K562 (cell line): ENCODE data around the gene KMT2E. TPM values are rescaled to one million over a fixed set of nuclear protein-coding genes. Genes with fewer than 3 reads are reported as not detected.
A peak's percentile ranks its signal among the peaks of the same experiment; 100 is the strongest.

Source experiments
- BMI1 ChIP-seq: fragments of 150-350 bp; IDR thresholded peaks from 2 replicates; pipeline ENCODE4 v1.6.1; 2014; ENCODE audit warnings: low read length
- JUN ChIP-seq, 2 experiments: sonication (generic) in 1 of 2; formaldehyde crosslinking in 1 of 2; IDR thresholded peaks; 2 replicates each; pipeline versions ENCODE4 v1.6.1 to v1.8.0; 2012 to 2022; ENCODE audit warnings: borderline replicate concordance in 2 of 2, mild to moderate bottlenecking in 2 of 2, improper control_type of control experiment in 1 of 2, low read depth in 1 of 2, low read length in 1 of 2, missing genetic modification reagents in 1 of 2
- LCOR ChIP-seq: sonication (generic); formaldehyde crosslinking; IDR thresholded peaks from 2 replicates; pipeline ENCODE4 v1.8.0; 2022; ENCODE audit warnings: mild to moderate bottlenecking, missing genetic modification reagents
- NCOA1 ChIP-seq: fragments of 450-650 bp; IDR thresholded peaks from 2 replicates; pipeline ENCODE4 v1.6.1; 2016; ENCODE audit warnings: low read depth
- NR2C2 ChIP-seq, 2 experiments: fragments of 200-800 bp in 1 of 2; sonication (Bioruptor generic) in 1 of 2; sonication (generic) in 1 of 2; formaldehyde crosslinking in 1 of 2; IDR thresholded peaks; 2 replicates each; pipeline versions ENCODE4 v1.6.1 to v1.8.0; 2016 to 2022; ENCODE audit warnings: mild to moderate bottlenecking in 1 of 2, missing compliant biosample characterization in 1 of 2, missing genetic modification characterization in 1 of 2, missing genetic modification reagents in 1 of 2
- RBM17 ChIP-seq: fragments of 200-400 bp; formaldehyde crosslinking; IDR thresholded peaks from 2 replicates; pipeline ENCODE4 v1.6.1; 2017; ENCODE audit warnings: low read depth, mild to moderate bottlenecking, low read length, borderline replicate concordance
- RBM39 ChIP-seq: fragments of 200-400 bp; formaldehyde crosslinking; optimal IDR thresholded peaks from 2 replicates; pipeline ENCODE3; 2018; ENCODE audit warnings: low read depth, low read length
- TAF15 ChIP-seq: fragments of 200-400 bp; formaldehyde crosslinking; IDR thresholded peaks from 2 replicates; pipeline ENCODE4 v1.6.1; 2017; ENCODE audit warnings: mild to moderate bottlenecking, low read depth, low read length, moderate library complexity
- TCF7L2 ChIP-seq: fragments of 150-350 bp; IDR thresholded peaks from 2 replicates; pipeline ENCODE4 v1.6.1; 2016; ENCODE audit warnings: low read depth, mild to moderate bottlenecking, low read length, moderate library complexity
- TRIM25 ChIP-seq: fragments of 450-650 bp; IDR thresholded peaks from 2 replicates; pipeline ENCODE4 v1.7.0; 2016; ENCODE audit warnings: borderline replicate concordance
- TSHZ1 ChIP-seq: fragments of 250-450 bp; sonication (Bioruptor Pico); IDR thresholded peaks from 2 replicates; pipeline ENCODE4 v1.4.0; 2020; ENCODE audit warnings: mild to moderate bottlenecking, moderate library complexity
- ZBTB1 ChIP-seq: sonication (generic); formaldehyde crosslinking; IDR thresholded peaks from 2 replicates; pipeline ENCODE4 v1.8.1; 2023; ENCODE audit warnings: missing genetic modification reagents, low read depth, mild to moderate bottlenecking, borderline replicate concordance
- ZNF764 ChIP-seq: fragments of 250-450 bp; sonication (Bioruptor Pico); IDR thresholded peaks from 2 replicates; pipeline ENCODE4 v1.4.0; 2020; ENCODE audit warnings: low read depth, mild to moderate bottlenecking, moderate library complexity
- polyA plus RNA-seq, 8 experiments: library from polyadenylated mRNA; depleted of rRNA in 4 of 8; stranded (reverse) in 5 of 8; unstranded in 3 of 8; fragments of >200 nt; fragmentation: Nextera tagmentation in 2 of 8; fragmentation: Illumina TruSeq in 1 of 8; extraction: Ambion mirVana in 2 of 8; extraction: Trizol in 1 of 8; gene quantifications; 2 replicates each; pipeline versions ENCODE4 v1.2.1 to v1.2.3, GENCODE V29; 2011 to 2014; ENCODE audit warnings: inconsistent platforms in 1 of 8, missing spikeins in 1 of 8
- total RNA-seq, 7 experiments: library from RNA; depleted of rRNA in 6 of 7; stranded (reverse); fragments of >200 nt in 6 of 7; fragmentation: Illumina TruSeq in 2 of 7; extraction: Trizol in 2 of 7; gene quantifications; 2 replicates each; pipeline versions ENCODE4 v1.2.1 to v1.2.3, GENCODE V29; 2011 to 2021; ENCODE audit warnings: low replicate concordance in 1 of 7
- TF ChIP-seq, protein P1 (sequence below), 2 experiments: IDR thresholded peaks; 2 replicates each; pipeline ENCODE4 v1.6.1; 2012; ENCODE audit warnings: improper control_type of control experiment in 2 of 2, low read depth in 2 of 2, low read length in 2 of 2, borderline replicate concordance in 1 of 2
- TF ChIP-seq, protein P2 (sequence below): fragments of 200-800 bp; sonication (Bioruptor generic); IDR thresholded peaks from 2 replicates; pipeline ENCODE4 v1.6.1; 2017; ENCODE audit warnings: missing genetic modification characterization, missing compliant biosample characterization

Gene KMT2E
- total and polyA plus RNA-seq, 9 of the 15 experiments (the other 6 are each of a cell fraction or from before 2014, with no cell fraction given): 8.9 to 55.3 (median 38.1) TPM

- TF ChIP-seq JUN (IDR thresholded peaks at IDR 0.05; ENCODE audit: borderline replicate concordance, low read depth, low read length): peak; percentile 34; the same call in 1 of the 2 replicates
- TF ChIP-seq JUN (CRISPR knock-in tag; IDR thresholded peaks at IDR 0.05; ENCODE audit: borderline replicate concordance): no peak
- TF ChIP-seq, protein P1, sequence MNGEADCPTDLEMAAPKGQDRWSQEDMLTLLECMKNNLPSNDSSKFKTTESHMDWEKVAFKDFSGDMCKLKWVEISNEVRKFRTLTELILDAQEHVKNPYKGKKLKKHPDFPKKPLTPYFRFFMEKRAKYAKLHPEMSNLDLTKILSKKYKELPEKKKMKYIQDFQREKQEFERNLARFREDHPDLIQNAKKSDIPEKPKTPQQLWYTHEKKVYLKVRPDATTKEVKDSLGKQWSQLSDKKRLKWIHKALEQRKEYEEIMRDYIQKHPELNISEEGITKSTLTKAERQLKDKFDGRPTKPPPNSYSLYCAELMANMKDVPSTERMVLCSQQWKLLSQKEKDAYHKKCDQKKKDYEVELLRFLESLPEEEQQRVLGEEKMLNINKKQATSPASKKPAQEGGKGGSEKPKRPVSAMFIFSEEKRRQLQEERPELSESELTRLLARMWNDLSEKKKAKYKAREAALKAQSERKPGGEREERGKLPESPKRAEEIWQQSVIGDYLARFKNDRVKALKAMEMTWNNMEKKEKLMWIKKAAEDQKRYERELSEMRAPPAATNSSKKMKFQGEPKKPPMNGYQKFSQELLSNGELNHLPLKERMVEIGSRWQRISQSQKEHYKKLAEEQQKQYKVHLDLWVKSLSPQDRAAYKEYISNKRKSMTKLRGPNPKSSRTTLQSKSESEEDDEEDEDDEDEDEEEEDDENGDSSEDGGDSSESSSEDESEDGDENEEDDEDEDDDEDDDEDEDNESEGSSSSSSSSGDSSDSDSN (IDR thresholded peaks at IDR 0.05; ENCODE audit: borderline replicate concordance in 1 of 2, low read depth in 2 of 2, low read length in 2 of 2): 0 out of 4 replicates have a peak, but pooled peaks of 1 of the 2 experiments have one; percentile 47
- 0 out of 2 replicates have a peak, but pooled peaks have one; percentile 26 for TF ChIP-seq NCOA1
- TF ChIP-seq RBM39: peak; percentile 27
- TF ChIP-seq, protein P2, sequence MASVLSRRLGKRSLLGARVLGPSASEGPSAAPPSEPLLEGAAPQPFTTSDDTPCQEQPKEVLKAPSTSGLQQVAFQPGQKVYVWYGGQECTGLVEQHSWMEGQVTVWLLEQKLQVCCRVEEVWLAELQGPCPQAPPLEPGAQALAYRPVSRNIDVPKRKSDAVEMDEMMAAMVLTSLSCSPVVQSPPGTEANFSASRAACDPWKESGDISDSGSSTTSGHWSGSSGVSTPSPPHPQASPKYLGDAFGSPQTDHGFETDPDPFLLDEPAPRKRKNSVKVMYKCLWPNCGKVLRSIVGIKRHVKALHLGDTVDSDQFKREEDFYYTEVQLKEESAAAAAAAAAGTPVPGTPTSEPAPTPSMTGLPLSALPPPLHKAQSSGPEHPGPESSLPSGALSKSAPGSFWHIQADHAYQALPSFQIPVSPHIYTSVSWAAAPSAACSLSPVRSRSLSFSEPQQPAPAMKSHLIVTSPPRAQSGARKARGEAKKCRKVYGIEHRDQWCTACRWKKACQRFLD (CRISPR knock-in tag): peak; percentile 86
- TF ChIP-seq RBM17: no peak
- peak; percentile 52; the same call in 1 of the 2 replicates for TF ChIP-seq LCOR (CRISPR knock-in tag)
- no peak for TF ChIP-seq TCF7L2
- no peak for TF ChIP-seq TRIM25
- TF ChIP-seq ZBTB1 (CRISPR knock-in tag): peak; percentile 69; the same call in 1 of the 2 replicates
- no peak for TF ChIP-seq TAF15
- no peak for TF ChIP-seq NR2C2 (CRISPR knock-in tag; IDR thresholded peaks at IDR 0.05)
- TF ChIP-seq NR2C2 (tag; IDR thresholded peaks at IDR 0.05): peak; percentile 77
- TF ChIP-seq ZNF764 (CRISPR knock-in tag): no peak
- no peak for TF ChIP-seq BMI1
- no peak for TF ChIP-seq TSHZ1 (CRISPR knock-in tag)
Observed at GRCh38 chr7:105131033-105131656, 117.1 kb downstream of the KMT2E start (continued).
